ENCODE results near the gene NVL. TPM values are rescaled to one million over a fixed set of nuclear protein-coding genes. Genes with fewer than 3 reads are reported as not detected.

Gene NVL
- total RNA-seq, 1 donor from 2014 or later = 34.6 TPM

DNA sequence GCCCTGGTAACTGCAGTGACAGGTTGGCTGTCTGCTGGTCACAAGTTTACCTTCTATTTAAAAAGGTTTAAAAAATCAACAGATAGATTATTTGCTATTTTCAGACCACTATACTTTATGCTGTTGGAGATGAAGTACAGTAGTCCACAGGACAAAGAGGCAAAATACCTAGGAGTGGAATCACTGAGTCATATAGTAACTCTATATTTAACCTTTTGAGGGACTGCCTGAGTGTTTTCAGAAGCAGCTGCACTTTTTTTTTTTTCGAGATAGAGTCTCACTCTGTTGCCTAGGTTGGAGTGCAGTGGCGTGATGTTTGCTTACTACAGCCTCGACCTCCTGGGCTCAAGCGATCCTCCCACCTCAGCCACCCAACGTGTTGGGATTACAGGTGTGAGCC is 38.4 kb upstream of the NVL start:
- H3K27me3 ChIP-seq = no peaks in the 10 kb centered on the region
- H3K4me3 ChIP-seq = no peak overlapping the region
- intact Hi-C loops (cut with DNase I) = no loop called here
- no peak for TF ChIP-seq CTCF (IDR thresholded peaks at IDR 0.05)
- DNase-seq (ENCODE audit: low spot score in 2 of 2) = no peak
- H3K36me3 ChIP-seq = peaks cover 67 to 73% of the 10 kb centered on the region in 2 donors
- H3K9me3 ChIP-seq = no peaks in the 10 kb centered on the region
- H3K4me1 ChIP-seq = no peaks in the 10 kb centered on the region
- no peak overlapping the region for H3K27ac ChIP-seq

GRCh38 chr1:224359207-224359606 is 29.2 kb upstream of the NVL start:
- Histone ChIP-seq H3K27ac (no peak overlapping the region), H3K27me3 (no peaks in the 10 kb centered on the region), H3K4me1 (peaks cover 0 to 21% of the 10 kb centered on the region in 2 donors), H3K9me3 (no peaks in the 10 kb centered on the region), H3K4me3 (no peak overlapping the region), H3K36me3 (peaks cover 0 to 6% of the 10 kb centered on the region in 2 donors)
- intact Hi-C loops (cut with DNase I) = no loop called here
- TF ChIP-seq CTCF (IDR thresholded peaks at IDR 0.05) = no peak
- no peak for DNase-seq (ENCODE audit: low spot score in 2 of 2)

- intact Hi-C loops (cut with DNase I) = no loop called here
- no peaks in the 10 kb centered on the region for H3K27me3 ChIP-seq
- no peaks in the 10 kb centered on the region for H3K9me3 ChIP-seq
- peak overlapping the region in 1 of 2 donors; percentile 97 for H3K4me3 ChIP-seq
- peak overlapping the region; percentile 90 to 96 for H3K27ac ChIP-seq
- peaks cover 0 to 21% of the 10 kb centered on the region in 2 donors for H3K4me1 ChIP-seq
- TF ChIP-seq CTCF (IDR thresholded peaks at IDR 0.05) = no peak
- DNase-seq (ENCODE audit: low spot score in 2 of 2) = no peak
- H3K36me3 ChIP-seq = peaks cover 0 to 6% of the 10 kb centered on the region in 2 donors
Measured at GRCh38 chr1:224358237-224358636, 28.3 kb upstream of the NVL start.

DNA sequence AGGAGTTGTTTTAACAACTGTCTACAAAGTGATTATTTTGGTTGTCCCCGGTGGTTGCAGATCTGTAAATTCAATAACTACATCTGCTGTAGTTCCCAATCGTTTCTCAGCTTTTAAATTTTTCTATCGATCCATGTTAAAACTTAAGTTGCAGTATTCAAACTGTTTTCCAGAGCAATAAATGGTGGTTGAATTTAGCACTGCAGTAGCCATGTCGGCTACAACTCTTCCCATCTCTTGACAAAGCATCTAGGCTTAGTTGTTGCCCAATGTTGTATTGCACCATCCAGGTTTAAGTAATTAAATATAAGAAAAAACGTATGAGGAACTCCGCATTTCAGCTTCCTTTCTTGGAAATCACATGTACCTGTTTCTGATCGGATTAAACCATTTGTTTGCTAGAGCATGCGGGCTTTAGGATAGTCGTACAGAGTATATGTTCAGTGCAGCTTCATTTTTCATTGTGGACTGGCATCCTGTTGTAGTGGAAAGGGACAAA is 27.7 kb upstream of the NVL start:
- intact Hi-C loops (cut with DNase I) = loop anchor here (2.0 kb wide), 2 partner anchors 77 to 99 kb away; partner anchors contain the start of gene WDR26
- H3K9me3 ChIP-seq = no peaks in the 10 kb centered on the region
- no peaks in the 10 kb centered on the region for H3K27me3 ChIP-seq
- peak overlapping the region; percentile 90 to 96 for H3K27ac ChIP-seq
- H3K4me3 ChIP-seq = peak overlapping the region; percentile 59 to 97
- TF ChIP-seq CTCF (IDR thresholded peaks at IDR 0.05) = no peak
- peaks cover 0 to 4% of the 10 kb centered on the region in 2 donors for H3K36me3 ChIP-seq
- DNase-seq (ENCODE audit: low spot score in 2 of 2) = no peak
- H3K4me1 ChIP-seq = peaks cover 0 to 21% of the 10 kb centered on the region in 2 donors

- Histone ChIP-seq H3K4me1 (peaks cover 0 to 21% of the 10 kb centered on the region in 2 donors), H3K27ac (peak within 1 kb of the TSS; percentile 90 to 96), H3K36me3 (no peaks in the 10 kb centered on the region), H3K4me3 (peak within 1 kb of the TSS; percentile 59 to 97), H3K27me3 (no peaks in the 10 kb centered on the region), H3K9me3 (no peaks in the 10 kb centered on the region)
- intact Hi-C loops (cut with DNase I) = loop anchor here (1.0 to 2.0 kb wide), 3 partner anchors 27 to 100 kb away; partner anchors contain the start of genes NVL and WDR26
- TF ChIP-seq CTCF (IDR thresholded peaks at IDR 0.05) = no peak
- DNase-seq (ENCODE audit: low spot score in 2 of 2) = peak; percentile 82 to 96
Measured at GRCh38 chr1:224356685-224357625, 27.0 kb upstream of the NVL start, which contains the start of gene CNIH4. CNIH4 (plus strand) TSS chr1:224356879; CDS start chr1:224356925, 46 bp downstream.
